HCT116 (cell line): Measurements from ENCODE around the gene GPR26.

ENCODE experiments used
- POLR2A ChIP-seq: IDR thresholded peaks from 2 replicates; pipeline ENCODE4 v1.7.0; 2011; ENCODE audit warnings: borderline replicate concordance; ENCODE audit not compliant: insufficient read depth, insufficient read length; ENCODE audit errors: extremely low read depth
- YY1 ChIP-seq: IDR thresholded peaks from 2 replicates; pipeline ENCODE4 v1.6.1; 2011; ENCODE audit warnings: low read length, low read depth, moderate library complexity, mild to moderate bottlenecking; ENCODE audit not compliant: insufficient replicate concordance; ENCODE audit errors: extremely low read depth
- ZFX ChIP-seq: fragments of 450-650 bp; IDR thresholded peaks from 2 replicates; pipeline ENCODE4 v1.6.1; 2017
- TF ChIP-seq, protein P1 (sequence below), 3 experiments: fragments of 200-600 bp in 1 of 3; sonication (generic) in 1 of 3; IDR thresholded peaks in 2 of 3; conservative IDR thresholded peaks in 1 of 3; 2 replicates each; pipeline ENCODE4 v1.5.1; 2012 to 2017; ENCODE audit warnings: low read depth in 2 of 3, low read length in 2 of 3, antibody characterized with exemption in 1 of 3, borderline replicate concordance in 1 of 3, control low read depth in 1 of 3, mild to moderate bottlenecking in 1 of 3, mixed read lengths in 1 of 3, mixed run types in 1 of 3, moderate library complexity in 1 of 3; ENCODE audit not compliant: insufficient read depth in 1 of 3

DNA sequence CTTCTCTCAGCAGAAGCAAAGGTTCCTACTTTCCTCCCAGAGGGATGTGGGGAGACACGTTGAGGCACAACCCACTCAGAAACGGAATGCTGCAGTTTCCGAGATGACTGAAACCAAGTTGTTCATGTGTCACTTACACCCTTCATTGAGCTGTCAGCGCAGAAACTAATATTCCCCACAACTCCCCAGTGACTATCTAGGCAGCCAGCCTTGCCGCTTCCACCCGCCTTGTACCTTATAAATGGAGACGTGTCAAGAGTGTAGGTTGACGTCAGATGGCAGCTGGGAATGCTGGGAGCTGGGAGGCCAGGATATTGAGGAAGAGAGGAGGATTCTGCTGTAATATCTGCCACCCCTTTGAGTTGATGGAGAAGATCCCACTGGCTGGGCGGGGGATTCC lies 15.1 kb downstream of the GPR26 start:
- TF ChIP-seq ZFX = no peak
- TF ChIP-seq, protein P1, sequence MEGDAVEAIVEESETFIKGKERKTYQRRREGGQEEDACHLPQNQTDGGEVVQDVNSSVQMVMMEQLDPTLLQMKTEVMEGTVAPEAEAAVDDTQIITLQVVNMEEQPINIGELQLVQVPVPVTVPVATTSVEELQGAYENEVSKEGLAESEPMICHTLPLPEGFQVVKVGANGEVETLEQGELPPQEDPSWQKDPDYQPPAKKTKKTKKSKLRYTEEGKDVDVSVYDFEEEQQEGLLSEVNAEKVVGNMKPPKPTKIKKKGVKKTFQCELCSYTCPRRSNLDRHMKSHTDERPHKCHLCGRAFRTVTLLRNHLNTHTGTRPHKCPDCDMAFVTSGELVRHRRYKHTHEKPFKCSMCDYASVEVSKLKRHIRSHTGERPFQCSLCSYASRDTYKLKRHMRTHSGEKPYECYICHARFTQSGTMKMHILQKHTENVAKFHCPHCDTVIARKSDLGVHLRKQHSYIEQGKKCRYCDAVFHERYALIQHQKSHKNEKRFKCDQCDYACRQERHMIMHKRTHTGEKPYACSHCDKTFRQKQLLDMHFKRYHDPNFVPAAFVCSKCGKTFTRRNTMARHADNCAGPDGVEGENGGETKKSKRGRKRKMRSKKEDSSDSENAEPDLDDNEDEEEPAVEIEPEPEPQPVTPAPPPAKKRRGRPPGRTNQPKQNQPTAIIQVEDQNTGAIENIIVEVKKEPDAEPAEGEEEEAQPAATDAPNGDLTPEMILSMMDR (IDR thresholded peaks at IDR 0.05 in 2 of 3, conservative IDR thresholded peaks at IDR 0.05 in 1 of 3; ENCODE audit: borderline replicate concordance in 1 of 3, insufficient read depth in 1 of 3, low read depth in 2 of 3, low read length in 2 of 3) = no peak
- TF ChIP-seq YY1 = no peak
- TF ChIP-seq POLR2A = no peak
